Activated B cell treated with CpG ODN at 0.5 μM for 24 hours (primary cell): ENCODE measurements around the gene UPF3A. TPM values are rescaled to one million over a fixed set of nuclear protein-coding genes. Genes with fewer than 3 reads are reported as not detected.
"Not testable (repeated sequence)": the region's sequence is repeated elsewhere in the genome, so short reads cannot be mapped to it uniquely, and the experiment has no call there.

Source experiments
- ATAC-seq: fragments of 200-7000 bp; cut with Tn5 transposase; one replicate; pipeline ENCODE4 v1.10.0; 2021; ENCODE audit warnings: low read depth, mild to moderate bottlenecking, moderate library complexity
- CTCF ChIA-PET: fragments of 350-600 bp; sonication (Branson Sonifier 250); formaldehyde crosslinking; loops from one replicate; lab custom pipeline; 2021; ENCODE audit warnings: antibody characterized with exemption; lab: Charles Lee
- POLR2A ChIA-PET: fragments of 350-600 bp; sonication (Branson Sonifier 250); formaldehyde crosslinking; loops from one replicate; lab custom pipeline; 2021; ENCODE audit warnings: antibody characterized with exemption; lab: Charles Lee
- DNase-seq: peaks from one replicate; pipeline ENCODE4 v3.0.0; 2022
- H3K27ac Mint-ChIP-seq: one replicate; pipeline ENCODE4 v1.8.0; 2020; ENCODE audit warnings: mixed read lengths
- H3K27me3 Mint-ChIP-seq: one replicate; pipeline ENCODE4 v1.8.0; 2021; ENCODE audit warnings: mixed read lengths
- H3K36me3 Mint-ChIP-seq: one replicate; pipeline ENCODE4 v1.8.0; 2021; ENCODE audit warnings: low read depth, mixed read lengths
- H3K4me1 Mint-ChIP-seq: one replicate; pipeline ENCODE4 v1.8.0; 2021; ENCODE audit warnings: mixed read lengths
- H3K4me3 Mint-ChIP-seq: one replicate; pipeline ENCODE4 v1.8.0; 2020; ENCODE audit warnings: mild to moderate bottlenecking, mixed read lengths
- H3K9me3 Mint-ChIP-seq: one replicate; pipeline ENCODE4 v1.8.0; 2020; ENCODE audit warnings: mixed read lengths
- CTCF ChIP-seq: fragments of 200-600 bp; IDR thresholded peaks from one replicate; pipeline ENCODE4 v1.8.0; 2022; ENCODE audit warnings: antibody characterized with exemption, mild to moderate bottlenecking
- intact Hi-C: fragments of 100-400 bp; cut with micrococcal nuclease; formaldehyde crosslinking; loops from one replicate; pipeline ENCODE4 v1.15.1; 2024
- total RNA-seq: library from RNA; stranded (reverse); gene quantifications from 2 replicates; pipeline ENCODE4 v1.2.3, GENCODE V29; 2022

UPF3A gene
- total RNA-seq, 1 donor from 2014 or later, result 83.2 TPM

- intact Hi-C loops, result no loop called here
- no peak for TF ChIP-seq CTCF
- POLR2A ChIA-PET, result no interaction called here
- H3K36me3 Mint-ChIP-seq, result no peaks in the 10 kb centered on the region
- H3K27me3 Mint-ChIP-seq, result peaks cover 4% of the 10 kb centered on the region
- CTCF ChIA-PET, result no interaction called here
- H3K4me1 Mint-ChIP-seq, result peaks cover 19% of the 10 kb centered on the region
- DNase-seq (no peak), ATAC-seq (no peak)
- no peak overlapping the region for H3K27ac Mint-ChIP-seq
- H3K9me3 Mint-ChIP-seq, result no peaks in the 10 kb centered on the region
- no peak overlapping the region for H3K4me3 Mint-ChIP-seq
Measured at GRCh38 chr13:114338959-114339358, 57.6 kb downstream of the UPF3A start.

DNA sequence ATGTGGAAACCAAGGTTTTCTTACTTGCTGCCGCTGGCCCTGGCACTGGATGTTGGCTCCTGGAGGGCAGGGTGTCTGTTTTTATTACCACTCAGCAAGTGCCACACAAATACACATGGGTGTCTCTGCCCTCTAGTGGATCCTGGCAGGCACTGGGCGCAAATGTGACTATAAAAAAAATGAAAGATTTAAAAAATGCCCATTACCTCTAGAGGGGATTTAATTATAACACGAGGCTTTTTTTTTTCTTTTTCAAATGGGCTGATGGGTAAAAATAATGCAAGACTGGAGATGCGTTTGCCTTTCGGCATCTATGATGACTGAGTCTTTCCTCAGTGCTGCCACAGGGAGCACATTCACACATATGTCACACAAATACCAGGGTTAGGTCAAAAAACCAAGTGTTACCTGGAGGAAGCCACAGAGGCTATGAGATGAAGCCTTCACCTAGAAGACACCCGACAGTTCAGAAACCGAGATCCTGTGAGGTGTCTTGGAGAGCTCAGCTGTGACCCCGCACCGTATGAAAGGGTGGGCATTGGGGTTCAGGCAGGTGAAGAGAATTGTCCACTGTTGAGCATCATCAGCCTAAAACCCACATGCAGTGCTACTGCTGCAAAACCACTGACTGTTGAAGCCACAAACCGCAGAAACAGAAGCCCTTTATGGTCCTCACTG is 58.6 kb downstream of the UPF3A start:
- ChIA-PET CTCF (no interaction called here), POLR2A (no interaction called here)
- DNase-seq (no peak), ATAC-seq (no peak)
- Mint-ChIP-seq H3K36me3 (no peaks in the 10 kb centered on the region), H3K9me3 (no peaks in the 10 kb centered on the region), H3K4me3 (no peak overlapping the region), H3K4me1 (peaks cover 9% of the 10 kb centered on the region), H3K27ac (no peak overlapping the region), H3K27me3 (peaks cover 5% of the 10 kb centered on the region)
- intact Hi-C loops, result no loop called here
- TF ChIP-seq CTCF, result no peak

DNA sequence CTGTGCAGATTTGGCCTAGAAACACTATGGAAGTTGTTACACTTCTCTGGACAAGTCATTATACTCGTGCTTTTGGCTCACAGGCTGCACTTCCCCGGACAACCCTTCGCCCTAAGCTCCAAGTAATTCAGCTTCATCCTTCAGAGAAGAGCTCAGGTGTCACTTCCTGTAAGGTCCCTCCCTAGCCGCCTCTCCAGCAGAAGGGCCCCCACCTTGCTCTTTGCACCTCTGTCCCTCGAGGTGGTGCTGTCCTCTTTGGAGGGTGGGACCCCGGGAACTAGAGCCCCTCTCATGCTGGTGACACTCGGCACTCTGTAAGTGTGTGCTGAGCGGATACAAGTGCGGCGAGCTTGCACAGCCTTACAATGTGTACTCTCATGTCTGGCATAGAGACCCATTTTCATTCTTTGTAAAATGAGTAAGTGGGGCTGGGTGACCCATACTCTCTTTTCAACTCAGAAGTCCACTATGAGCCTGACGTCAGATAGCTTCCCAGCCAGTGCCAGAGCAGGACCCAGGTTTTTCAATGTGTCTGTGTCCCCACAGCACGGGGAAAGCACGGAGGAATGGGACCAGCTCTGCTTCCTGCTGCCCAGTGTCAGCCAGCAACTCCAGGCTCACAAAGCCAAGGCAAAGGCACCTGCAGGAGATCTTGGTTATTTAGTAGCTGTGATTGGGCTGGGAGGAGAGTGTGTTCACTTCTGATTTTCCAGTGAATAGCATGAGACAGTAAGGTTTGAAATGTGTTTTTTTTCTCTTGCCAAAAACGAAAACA is 59.8 kb downstream of the UPF3A start:
- ChIA-PET CTCF (interaction anchor here (1.0 kb wide), 1 partner anchor 59 kb away, joined by 3 read pairs; no protein-coding TSS in a partner anchor), POLR2A (no interaction called here)
- DNase-seq (no peak), ATAC-seq (no peak)
- H3K4me1 Mint-ChIP-seq, result peaks cover 4% of the 10 kb centered on the region
- H3K9me3 Mint-ChIP-seq, result no peaks in the 10 kb centered on the region
- H3K27ac Mint-ChIP-seq, result no peak overlapping the region
- no peak overlapping the region for H3K4me3 Mint-ChIP-seq
- peaks cover 8% of the 10 kb centered on the region for H3K27me3 Mint-ChIP-seq
- TF ChIP-seq CTCF, result no peak
- intact Hi-C loops, result no loop called here
- H3K36me3 Mint-ChIP-seq, result no peaks in the 10 kb centered on the region

DNA sequence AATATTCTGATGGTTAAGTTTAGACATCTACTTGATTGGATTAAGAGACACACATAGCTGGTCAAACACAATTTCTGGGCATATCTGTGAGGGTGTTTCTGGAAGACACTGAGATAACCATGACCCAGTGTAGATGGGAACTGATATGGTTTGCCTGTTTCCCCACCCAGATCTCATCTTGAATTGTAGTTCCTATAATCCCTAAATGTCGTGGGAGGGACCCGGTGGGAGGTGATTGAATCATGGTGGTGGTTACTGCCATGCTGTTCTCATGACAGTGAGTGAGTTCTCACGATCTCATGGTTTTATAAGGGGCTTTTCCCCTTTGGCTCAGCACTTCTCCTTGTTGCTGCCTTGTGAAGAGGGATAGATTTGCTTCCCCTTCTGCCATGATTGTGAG is 65.9 kb downstream of the UPF3A start:
- POLR2A ChIA-PET, H3K4me3 Mint-ChIP-seq, H3K27ac Mint-ChIP-seq, CTCF ChIA-PET, DNase-seq, H3K36me3 Mint-ChIP-seq, intact Hi-C loops, H3K4me1 Mint-ChIP-seq, H3K9me3 Mint-ChIP-seq, ATAC-seq: not testable (repeated sequence)
- H3K27me3 Mint-ChIP-seq, result peaks cover 32% of the 10 kb centered on the region

DNA sequence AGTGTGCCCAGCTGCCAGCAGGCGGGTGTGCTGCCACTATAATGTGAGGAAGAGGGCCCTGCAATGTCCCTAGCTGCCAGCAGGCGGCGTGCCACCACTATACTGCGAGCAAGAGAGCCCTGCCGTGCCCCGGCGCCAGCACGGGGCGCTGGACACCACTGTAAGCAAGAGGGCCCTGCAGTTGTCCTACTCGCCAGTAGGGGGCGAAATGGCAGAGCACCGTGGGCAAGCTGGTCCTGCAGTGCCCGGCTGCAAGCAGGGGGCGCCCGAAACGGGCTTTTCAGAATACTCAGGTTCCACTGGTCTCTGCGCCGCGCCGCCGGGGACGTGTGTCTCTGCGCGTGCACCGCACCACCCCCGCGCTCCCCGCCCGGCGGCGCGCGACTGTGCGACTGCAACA is 71.4 kb downstream of the UPF3A start:
- CTCF ChIA-PET, DNase-seq, H3K36me3 Mint-ChIP-seq, ATAC-seq, H3K27ac Mint-ChIP-seq, H3K4me1 Mint-ChIP-seq, H3K4me3 Mint-ChIP-seq, POLR2A ChIA-PET, H3K9me3 Mint-ChIP-seq, intact Hi-C loops: not testable (repeated sequence)
- H3K27me3 Mint-ChIP-seq, result peaks cover 17% of the 10 kb centered on the region

GRCh38 chr13:114353382-114353781 is 72.0 kb downstream of the UPF3A start:
- H3K9me3 Mint-ChIP-seq, H3K36me3 Mint-ChIP-seq, H3K4me3 Mint-ChIP-seq, DNase-seq, ATAC-seq, CTCF ChIA-PET, H3K27ac Mint-ChIP-seq, POLR2A ChIA-PET, H3K4me1 Mint-ChIP-seq, intact Hi-C loops: not testable (repeated sequence)
- peaks cover 15% of the 10 kb centered on the region for H3K27me3 Mint-ChIP-seq

Other genes starting within 250 kb of the UPF3A start
- 17.5 and 20.4 TPM in 2 replicates for gene RASA3, start 149.0 kb upstream of the UPF3A start, total RNA-seq
- not detected in 2 replicates for gene CFAP97D2, start 102.3 kb upstream of the UPF3A start, total RNA-seq
- 84.2 and 98.0 TPM in 2 replicates for gene CDC16, start 46.7 kb upstream of the UPF3A start, total RNA-seq
- gene CHAMP1, start 32.9 kb downstream of the UPF3A start, total RNA-seq, result 30.4 and 34.8 TPM in 2 replicates